Adipocyte (in vitro differentiated cells): ENCODE data around the gene RIBC2.
"Not testable (repeated sequence)": the region's sequence is repeated elsewhere in the genome, so short reads cannot be mapped to it uniquely, and the experiment has no call there.

Source experiments
- DNase-seq: peaks from one replicate; pipeline ENCODE4 v3.0.0-alpha.2; 2015; ENCODE audit warnings: low read depth
- H3K27me3 ChIP-seq: replicated peaks from 2 replicates; pipeline ENCODE4 v1.7.0; 2013; ENCODE audit warnings: mild to moderate bottlenecking, low read length, moderate library complexity; ENCODE audit not compliant: control insufficient read depth, insufficient read depth
- H3K36me3 ChIP-seq: 2 replicates; pipeline ENCODE4 v1.7.0; 2013; ENCODE audit warnings: low read length, mild to moderate bottlenecking, moderate library complexity; ENCODE audit not compliant: control insufficient read depth, insufficient read depth, severe bottlenecking
- H3K4me1 ChIP-seq: 2 replicates; pipeline ENCODE4 v1.7.0; 2013; ENCODE audit warnings: mild to moderate bottlenecking, low read length, moderate library complexity; ENCODE audit not compliant: control insufficient read depth, insufficient read depth
- H3K4me3 ChIP-seq: 2 replicates; pipeline ENCODE4 v1.7.0; 2013; ENCODE audit warnings: mild to moderate bottlenecking, low read length, moderate library complexity
- H3K9ac ChIP-seq: 2 replicates; pipeline ENCODE4 v1.7.0; 2013; ENCODE audit warnings: mild to moderate bottlenecking, low read length, moderate library complexity
- H3K9me3 ChIP-seq: 2 replicates; pipeline ENCODE4 v1.7.0; 2013; ENCODE audit warnings: mild to moderate bottlenecking, low read length, moderate library complexity; ENCODE audit not compliant: control insufficient read depth

The RIBC2 gene

DNA sequence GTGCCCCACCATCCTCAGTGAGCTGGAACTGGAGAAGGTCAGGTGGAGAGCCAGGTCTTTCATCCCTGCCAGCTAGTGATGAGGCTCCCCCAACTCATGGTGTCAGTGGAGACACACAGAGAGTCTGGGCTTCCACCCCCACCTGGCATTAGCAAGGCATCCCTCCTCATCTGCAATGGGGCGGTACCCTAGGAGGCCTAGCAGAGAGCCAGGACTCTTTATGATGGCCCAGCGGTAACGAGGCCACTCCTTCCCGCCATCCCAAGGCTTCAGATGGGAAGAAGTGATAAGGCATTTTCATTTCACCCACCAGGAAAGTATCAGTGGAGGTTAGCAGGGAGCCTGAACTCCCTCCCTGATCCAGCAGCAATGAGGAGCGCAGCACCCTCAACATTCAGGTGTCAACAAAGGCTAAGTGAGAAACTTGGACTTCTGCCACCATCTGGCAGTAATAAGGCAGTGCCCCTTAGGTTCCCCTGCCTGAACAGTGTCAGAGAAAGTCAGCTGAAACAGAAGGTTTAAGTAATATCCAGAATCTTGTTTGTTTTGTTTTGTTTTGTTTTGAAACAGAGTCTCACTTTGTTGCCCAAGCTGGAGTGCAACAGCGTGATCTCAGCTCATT, 48.7 kb downstream of the RIBC2 start:
- Histone ChIP-seq H3K36me3 (no peaks in the 10 kb centered on the region), H3K27me3 (no peaks in the 10 kb centered on the region), H3K9ac (no peak overlapping the region), H3K9me3 (peaks cover 8% of the 10 kb centered on the region), H3K4me3 (no peak overlapping the region), H3K4me1 (peaks cover 11% of the 10 kb centered on the region)
- DNase-seq: no peak

DNA sequence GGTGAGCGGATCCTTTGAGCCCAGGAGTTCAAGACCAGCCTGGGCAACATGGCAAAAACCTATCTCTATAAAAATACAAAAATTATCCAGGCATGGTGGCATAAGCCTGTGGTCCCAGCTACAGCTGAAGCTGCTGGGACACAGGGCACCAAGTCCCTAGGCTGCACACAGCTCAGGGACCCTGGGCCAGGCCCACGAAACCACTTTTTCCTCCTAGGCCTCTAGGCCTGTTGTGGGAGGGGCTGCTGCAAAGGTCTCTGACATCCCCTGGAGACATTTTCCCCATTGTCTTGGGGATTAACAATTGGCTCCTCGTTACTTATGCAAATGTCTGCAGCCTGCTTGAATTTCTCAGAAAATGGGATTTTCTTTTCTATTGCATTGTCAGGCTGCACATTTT, 50.2 kb downstream of the RIBC2 start:
- H3K9me3 ChIP-seq: peaks cover 16% of the 10 kb centered on the region
- H3K9ac ChIP-seq, H3K27me3 ChIP-seq, H3K4me3 ChIP-seq, H3K36me3 ChIP-seq, DNase-seq: not testable (repeated sequence)
- peaks cover 16% of the 10 kb centered on the region for H3K4me1 ChIP-seq

DNA sequence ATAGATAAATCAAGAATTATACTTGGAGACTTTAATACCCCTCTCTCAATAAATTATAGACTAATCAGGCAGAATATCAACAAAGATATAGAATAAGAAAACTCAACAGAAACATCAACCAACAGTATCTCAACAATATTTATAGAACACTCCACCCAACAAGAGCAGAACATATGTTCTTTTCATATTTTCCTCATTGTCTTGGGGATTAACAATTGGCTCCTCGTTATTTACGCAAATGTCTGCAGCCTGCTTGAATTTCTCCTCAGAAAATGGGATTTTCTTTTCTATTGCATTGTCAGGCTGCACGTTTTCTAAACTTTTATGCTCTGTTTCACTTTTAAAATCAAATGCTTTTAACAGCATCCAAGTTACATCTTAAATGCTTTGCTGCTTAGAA, 52.1 kb downstream of the RIBC2 start:
- Histone ChIP-seq H3K27me3 (no peaks in the 10 kb centered on the region), H3K4me1 (peaks cover 29% of the 10 kb centered on the region), H3K9ac (no peak overlapping the region), H3K36me3 (no peaks in the 10 kb centered on the region), H3K9me3 (peaks cover 16% of the 10 kb centered on the region), H3K4me3 (no peak overlapping the region)
- DNase-seq: no peak

DNA sequence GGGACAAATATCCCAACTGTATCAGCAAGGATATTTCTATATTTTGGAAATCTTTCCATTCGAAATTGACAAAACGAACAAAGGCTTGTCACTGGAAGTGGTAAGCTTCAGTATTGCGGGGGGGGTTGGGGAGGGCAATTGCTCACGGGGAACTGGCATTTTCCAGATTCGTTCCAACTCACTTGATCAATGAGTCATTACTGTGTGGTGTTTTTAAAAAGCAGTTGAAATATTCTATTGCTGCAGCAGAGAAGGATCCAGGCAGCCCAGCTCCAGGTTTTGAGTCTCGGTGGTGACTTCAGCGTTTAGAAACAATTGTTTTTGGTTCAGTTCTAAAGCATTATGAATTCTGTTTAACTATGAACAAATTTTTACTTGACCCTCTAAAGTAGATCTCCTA, 55.4 kb downstream of the RIBC2 start:
- Histone ChIP-seq H3K27me3 (no peaks in the 10 kb centered on the region), H3K36me3 (no peaks in the 10 kb centered on the region), H3K9ac (peak overlapping the region; percentile 83), H3K9me3 (peaks cover 16% of the 10 kb centered on the region), H3K4me3 (peak overlapping the region; percentile 51), H3K4me1 (peaks cover 31% of the 10 kb centered on the region)
- peak; percentile 84 for DNase-seq

DNA sequence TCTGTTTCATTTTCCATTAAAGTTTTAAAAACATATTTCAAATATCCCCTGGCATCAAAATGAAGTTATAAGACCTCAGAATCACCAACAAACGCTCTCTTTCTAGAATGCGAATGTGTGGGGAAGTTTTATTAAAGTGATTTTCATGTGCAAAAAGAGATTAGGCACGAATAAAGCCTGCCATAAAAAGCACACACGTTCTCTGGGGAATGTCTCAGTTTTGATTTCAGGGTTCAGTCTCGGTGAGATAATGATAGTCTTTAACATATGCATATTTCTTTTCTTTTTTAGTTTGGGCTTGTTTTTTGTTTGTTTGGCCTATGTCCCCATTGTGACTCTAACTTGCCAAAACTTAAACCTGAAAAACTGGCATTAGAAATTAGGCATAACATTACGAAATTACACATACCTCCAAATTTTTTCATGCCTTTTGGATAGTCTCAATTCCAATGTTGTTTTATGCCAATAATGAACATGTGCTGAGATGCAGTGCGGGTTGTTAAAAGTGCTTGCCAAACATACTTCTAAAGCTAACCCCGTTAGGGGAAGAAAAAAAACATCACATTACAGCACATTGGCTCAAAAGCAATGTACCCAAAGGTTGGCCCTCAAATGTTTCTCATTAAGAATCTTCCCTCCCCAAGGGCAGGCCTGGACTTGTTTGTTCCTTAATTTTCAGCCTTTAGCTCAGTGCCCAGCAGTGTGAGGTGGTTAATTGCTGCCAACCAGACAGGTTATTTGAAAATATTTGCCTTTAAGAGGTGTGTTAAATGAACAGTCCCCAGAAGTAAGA, 56.0 kb downstream of the RIBC2 start:
- H3K36me3 ChIP-seq: no peaks in the 10 kb centered on the region
- H3K27me3 ChIP-seq: no peaks in the 10 kb centered on the region
- DNase-seq: peak; percentile 88
- H3K4me1 ChIP-seq: peaks cover 32% of the 10 kb centered on the region
- peak overlapping the region; percentile 83 for H3K9ac ChIP-seq
- H3K4me3 ChIP-seq: peak overlapping the region; percentile 51
- peaks cover 16% of the 10 kb centered on the region for H3K9me3 ChIP-seq

DNA sequence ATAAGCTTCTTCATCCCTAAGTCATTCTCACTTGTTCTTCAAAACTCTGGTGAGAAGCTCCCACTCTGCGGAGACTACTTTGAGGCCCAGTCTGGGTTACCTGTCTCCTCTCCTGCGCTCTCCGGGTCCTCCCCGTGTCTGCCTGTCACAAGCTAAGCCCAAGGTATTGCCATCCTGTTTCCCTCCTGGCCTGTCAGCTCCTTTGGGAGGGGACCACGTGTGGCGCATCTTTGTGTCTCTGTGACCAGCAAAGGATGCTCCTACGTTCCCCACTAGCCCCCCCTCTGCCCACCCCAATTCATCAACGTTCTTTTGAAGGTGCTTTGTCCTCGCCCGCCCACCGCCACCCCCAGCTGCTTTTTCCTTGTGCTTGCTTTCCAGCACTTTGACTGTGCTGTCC, 57.4 kb downstream of the RIBC2 start:
- Histone ChIP-seq H3K4me3 (no peak overlapping the region), H3K36me3 (no peaks in the 10 kb centered on the region), H3K4me1 (peaks cover 41% of the 10 kb centered on the region), H3K27me3 (no peaks in the 10 kb centered on the region), H3K9ac (peak overlapping the region; percentile 7), H3K9me3 (peaks cover 16% of the 10 kb centered on the region)
- DNase-seq: no peak

DNA sequence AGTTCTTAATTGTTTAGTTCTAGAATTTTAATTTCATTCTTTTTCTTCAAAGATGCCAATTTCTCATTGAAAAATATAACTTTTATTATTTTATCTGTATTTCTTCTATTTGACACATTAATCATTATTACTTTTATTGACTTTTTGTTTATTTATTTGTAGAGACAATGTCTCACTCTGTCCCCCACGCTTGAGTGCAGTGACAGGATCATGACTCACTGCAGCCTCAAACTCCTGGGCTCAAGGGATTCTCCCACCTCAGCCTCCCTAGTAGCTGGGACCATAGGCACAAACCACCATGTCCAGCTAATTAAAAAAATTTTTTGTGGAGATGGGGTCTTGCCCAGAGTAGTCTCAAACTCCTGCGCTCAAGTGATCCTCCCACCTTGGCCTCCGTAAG, 58.9 kb downstream of the RIBC2 start:
- Histone ChIP-seq H3K9ac (no peak overlapping the region), H3K4me3 (no peak overlapping the region)

DNA sequence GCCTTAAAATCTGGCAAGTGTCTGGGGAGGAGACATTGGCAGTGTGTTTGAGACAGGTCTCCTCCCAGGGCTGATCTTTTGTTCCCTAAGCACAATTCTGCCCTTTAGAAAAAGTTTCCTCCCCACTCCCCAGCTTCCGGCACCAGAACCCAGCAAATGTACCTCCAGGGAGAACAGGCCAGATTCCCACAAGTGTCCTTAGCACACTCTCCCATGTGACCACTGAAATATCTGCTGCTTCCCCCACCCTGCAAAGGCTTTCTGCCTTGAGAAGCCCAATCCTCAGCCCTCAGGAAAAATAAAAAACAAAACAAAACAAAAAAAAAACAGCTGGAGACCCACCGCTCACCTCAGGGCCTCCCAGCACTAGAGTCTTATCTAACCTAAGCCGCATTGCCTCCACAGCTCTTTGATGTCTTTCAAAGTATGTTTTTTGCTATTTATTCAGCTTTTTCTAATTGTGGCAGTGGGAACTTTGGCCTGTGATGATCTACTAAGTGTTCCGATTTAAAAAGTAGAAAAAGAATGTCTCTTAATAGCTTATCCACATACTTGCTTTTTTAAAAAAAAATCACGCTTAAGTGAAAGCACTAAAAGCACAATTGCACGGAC, 60.2 kb downstream of the RIBC2 start:
- peak; percentile 42 for DNase-seq
- Histone ChIP-seq H3K4me3 (no peak overlapping the region), H3K27me3 (no peaks in the 10 kb centered on the region), H3K9ac (peak overlapping the region; percentile 5), H3K9me3 (no peaks in the 10 kb centered on the region), H3K4me1 (peaks cover 45% of the 10 kb centered on the region), H3K36me3 (no peaks in the 10 kb centered on the region)

More for the DNA sequence above, 58.9 kb downstream of the RIBC2 start:
- no peak for DNase-seq
- peaks cover 50% of the 10 kb centered on the region for H3K4me1 ChIP-seq
- no peaks in the 10 kb centered on the region for H3K36me3 ChIP-seq
- H3K27me3 ChIP-seq: no peaks in the 10 kb centered on the region
- peaks cover 8% of the 10 kb centered on the region for H3K9me3 ChIP-seq

DNA sequence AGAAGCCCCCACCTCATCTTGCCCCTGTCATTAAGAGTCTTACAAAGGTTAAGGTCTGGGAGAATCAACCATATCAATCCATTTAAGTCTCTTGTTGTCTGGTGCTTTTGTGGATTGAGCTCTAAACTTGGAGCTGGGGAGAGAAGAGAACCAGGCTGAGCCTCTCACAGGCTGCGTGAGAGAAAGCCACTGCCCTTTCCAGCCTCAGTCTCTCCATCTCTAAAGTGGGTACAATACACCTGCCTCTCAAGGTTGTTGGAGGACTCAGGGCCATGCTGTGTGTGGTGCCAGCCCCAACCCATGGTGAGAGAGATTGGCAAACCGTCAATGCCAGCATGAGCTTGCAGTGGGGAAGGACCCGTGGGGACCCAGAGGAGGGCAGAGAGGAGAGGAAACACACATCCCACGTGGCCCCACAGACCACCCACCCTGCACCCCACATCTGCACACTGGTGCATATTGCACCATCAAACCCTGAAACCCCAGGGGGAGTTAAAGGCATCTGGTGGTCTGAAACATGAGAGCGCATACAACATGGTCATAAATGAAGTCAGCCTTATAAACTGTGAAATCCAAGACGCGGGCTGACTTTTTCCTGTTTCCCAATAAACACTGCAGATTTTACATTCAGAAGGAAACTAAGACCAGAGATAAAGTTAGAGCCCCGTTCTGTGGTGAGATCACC, 61.7 kb downstream of the RIBC2 start:
- no peak overlapping the region for H3K9ac ChIP-seq
- no peak for DNase-seq
- H3K36me3 ChIP-seq: no peaks in the 10 kb centered on the region
- H3K4me3 ChIP-seq: no peak overlapping the region
- H3K9me3 ChIP-seq: no peaks in the 10 kb centered on the region
- no peaks in the 10 kb centered on the region for H3K27me3 ChIP-seq
- peaks cover 30% of the 10 kb centered on the region for H3K4me1 ChIP-seq

DNA sequence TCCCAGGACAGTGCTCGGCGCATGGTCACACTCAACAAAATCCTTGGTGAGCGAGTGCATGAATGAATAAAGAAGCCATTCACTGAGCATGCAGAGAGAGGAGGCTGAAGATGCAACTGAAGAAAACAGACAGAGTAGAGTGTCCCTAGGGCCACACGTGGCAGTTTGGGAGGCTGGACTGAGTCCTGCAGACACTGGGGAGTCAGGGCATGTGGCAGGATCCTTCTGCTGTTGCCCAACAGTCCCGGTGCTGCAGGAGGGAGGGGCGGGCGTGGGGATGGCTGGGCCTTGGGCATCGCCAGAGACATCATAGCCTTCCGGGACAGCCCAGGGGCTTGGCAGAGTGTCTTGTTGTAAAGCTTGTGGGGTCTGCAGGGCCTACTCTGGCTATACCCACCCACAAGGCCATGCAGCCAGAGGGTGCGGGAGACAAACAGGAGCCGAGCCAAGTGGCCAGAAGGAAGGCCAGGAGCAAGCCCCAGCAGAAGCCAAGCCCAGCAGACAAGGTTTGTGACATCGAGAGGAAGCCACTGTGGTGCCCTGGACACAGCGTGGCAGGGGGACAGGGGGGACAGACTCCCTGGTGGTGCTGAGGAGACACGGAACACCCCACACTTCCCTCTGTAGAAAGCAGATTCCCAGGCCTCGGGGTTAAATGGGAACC, 62.5 kb downstream of the RIBC2 start:
- DNase-seq: no peak
- H3K9me3 ChIP-seq: no peaks in the 10 kb centered on the region
- H3K4me1 ChIP-seq: peaks cover 25% of the 10 kb centered on the region
- H3K36me3 ChIP-seq: no peaks in the 10 kb centered on the region
- no peaks in the 10 kb centered on the region for H3K27me3 ChIP-seq
- no peak overlapping the region for H3K4me3 ChIP-seq
- no peak overlapping the region for H3K9ac ChIP-seq

DNA sequence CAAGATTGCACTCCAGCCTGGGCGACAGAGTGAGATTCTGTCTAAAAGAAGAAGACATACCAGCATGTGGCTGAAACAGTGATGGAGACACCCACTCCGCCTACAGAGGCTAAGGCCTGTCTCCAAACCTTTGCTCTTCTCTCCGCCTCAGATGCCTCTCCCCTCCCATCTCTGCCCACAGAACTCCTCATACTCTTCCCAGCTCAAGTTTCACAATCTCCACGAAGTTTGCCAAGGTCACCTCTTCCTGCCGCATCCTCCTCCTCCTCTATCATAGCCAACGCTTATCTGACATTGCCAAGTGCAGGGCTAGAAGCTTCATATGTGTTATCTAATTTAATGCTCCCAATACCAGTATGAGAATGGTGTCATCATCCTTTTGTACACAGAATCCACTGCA, 63.3 kb downstream of the RIBC2 start:
- H3K9ac ChIP-seq: no peak overlapping the region
- peaks cover 24% of the 10 kb centered on the region for H3K4me1 ChIP-seq
- no peaks in the 10 kb centered on the region for H3K9me3 ChIP-seq
- no peaks in the 10 kb centered on the region for H3K27me3 ChIP-seq
- H3K36me3 ChIP-seq: no peaks in the 10 kb centered on the region
- no peak for DNase-seq
- no peak overlapping the region for H3K4me3 ChIP-seq
